GM21576 (cell line): Measurements from ENCODE around the gene VPS33B.
"Not testable (repeated sequence)": the region's sequence is repeated elsewhere in the genome, so short reads cannot be mapped to it uniquely, and the experiment has no call there.

ENCODE experiments used
- ATAC-seq: cut with Tn5 transposase; IDR thresholded peaks from one replicate; pipeline ENCODE4 v1.9.1; 2021; ENCODE audit warnings: mild to moderate bottlenecking, moderate library complexity; ENCODE audit not compliant: unreplicated experiment

The VPS33B gene

GRCh38 chr15:91032919-91033803 is 10.8 kb upstream of the VPS33B start:
- ATAC-seq, result peak; percentile 56

GRCh38 chr15:91031796-91032195 is 9.4 kb upstream of the VPS33B start:
- ATAC-seq, result no peak

- ATAC-seq, result no peak
These were observed 5.3 kb upstream of the VPS33B start for GRCh38 chr15:91027677-91028076.

GRCh38 chr15:91023720-91024119 is 1.3 kb upstream of the VPS33B start:
- no peak for ATAC-seq

GRCh38 chr15:91022832-91023129 is 387 bp upstream of the VPS33B start:
- ATAC-seq, result peak; percentile 16

- ATAC-seq, result no peak
These were observed 799 bp downstream of the VPS33B start for GRCh38 chr15:91021516-91022074.

GRCh38 chr15:91018158-91018557 is 4.2 kb downstream of the VPS33B start:
- no peak for ATAC-seq

GRCh38 chr15:91017716-91018115 is 4.7 kb downstream of the VPS33B start:
- no peak for ATAC-seq

- ATAC-seq, result not testable (repeated sequence)
These were observed 8.7 kb downstream of the VPS33B start for GRCh38 chr15:91013701-91014100.

GRCh38 chr15:91007266-91007665 is 15.1 kb downstream of the VPS33B start:
- ATAC-seq, result no peak

- no peak for ATAC-seq
These were observed 21.2 kb downstream of the VPS33B start for GRCh38 chr15:91001209-91001608.

- ATAC-seq, result no peak
These were observed 23.7 kb downstream of the VPS33B start for GRCh38 chr15:90998737-90999136.

- peak; percentile 93 for ATAC-seq
These were observed 27.7 kb downstream of the VPS33B start, which contains the start of gene PRC1 for GRCh38 chr15:90994417-90995311. Gene PRC1 (minus strand): TSS chr15:90994535. CDS start chr15:90994417, 118 bp downstream.

GRCh38 chr15:90994059-90994416 is 28.4 kb downstream of the VPS33B start:
- peak; percentile 17 for ATAC-seq

- no peak for ATAC-seq
These were observed 30.7 kb downstream of the VPS33B start for GRCh38 chr15:90991587-90992285.

GRCh38 chr15:90990446-90990845 is 31.9 kb downstream of the VPS33B start:
- ATAC-seq, result no peak

GRCh38 chr15:90989040-90989768 is 33.2 kb downstream of the VPS33B start:
- no peak for ATAC-seq

- no peak for ATAC-seq
These were observed 34.1 kb downstream of the VPS33B start for GRCh38 chr15:90988296-90988695.

- ATAC-seq, result no peak
These were observed 34.7 kb downstream of the VPS33B start for GRCh38 chr15:90987561-90988141.
